BE2C (cell line): ENCODE data around the gene MPC2.

Experiments
- DNase-seq: peaks from one replicate; pipeline ENCODE4 v3.0.0-alpha.2; 2020
- H3K27me3 ChIP-seq: fragments of 250-450 bp; sonication (Bioruptor Pico); 2 replicates; pipeline ENCODE4 v1.5.1; 2020; ENCODE audit warnings: mild to moderate bottlenecking
- H3K36me3 ChIP-seq: fragments of 250-450 bp; sonication (Bioruptor Pico); 2 replicates; pipeline ENCODE4 v1.5.1; 2020; ENCODE audit warnings: mild to moderate bottlenecking
- H3K4me1 ChIP-seq: fragments of 250-450 bp; sonication (Bioruptor Pico); 2 replicates; pipeline ENCODE4 v1.5.1; 2020
- H3K4me3 ChIP-seq: 2 replicates; pipeline ENCODE4 v1.5.1; 2011; ENCODE audit warnings: low read depth, low read length
- H3K9me3 ChIP-seq: fragments of 250-450 bp; sonication (Bioruptor Pico); 2 replicates; pipeline ENCODE4 v1.5.1; 2020
- CTCF ChIP-seq: IDR thresholded peaks from 2 replicates; pipeline ENCODE4 v1.5.1; 2012; ENCODE audit warnings: mild to moderate bottlenecking, low read depth, low read length

MPC2 gene

GRCh38 chr1:167973832-167974231 lies 37.0 kb upstream of the MPC2 start:
- no peaks in the 10 kb centered on the region for H3K9me3 ChIP-seq
- no peaks in the 10 kb centered on the region for H3K27me3 ChIP-seq
- no peak for TF ChIP-seq CTCF
- peaks cover 12% of the 10 kb centered on the region for H3K36me3 ChIP-seq
- H3K4me1 ChIP-seq: no peaks in the 10 kb centered on the region; the same call in 1 of the 2 replicates
- H3K4me3 ChIP-seq: no peak overlapping the region
- no peak for DNase-seq

DNA sequence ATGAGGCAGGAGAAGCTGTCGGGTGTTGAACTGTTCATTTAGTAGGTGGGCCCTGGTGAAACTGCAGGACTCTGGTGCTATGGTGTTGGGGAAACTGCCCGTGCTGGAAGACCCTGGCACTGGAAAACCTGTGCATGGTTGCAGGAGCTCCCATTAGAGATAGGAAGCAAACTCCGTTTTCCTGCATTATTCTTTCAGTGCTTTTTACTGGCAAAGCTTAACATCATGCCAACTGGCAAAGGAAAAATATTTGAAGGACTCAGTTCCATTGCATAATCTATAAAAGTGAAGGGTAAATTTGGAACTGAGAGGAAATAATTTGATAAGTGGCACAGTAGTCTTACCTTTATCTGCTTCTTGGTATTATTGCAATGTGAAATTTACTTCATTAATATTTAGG lies 31.7 kb upstream of the MPC2 start:
- Histone ChIP-seq H3K4me1 (no peaks in the 10 kb centered on the region; the same call in 1 of the 2 replicates), H3K36me3 (0 out of 2 replicates have a peak, but pooled peaks cover 3% of the 10 kb centered on the region), H3K9me3 (no peaks in the 10 kb centered on the region), H3K4me3 (no peak overlapping the region), H3K27me3 (no peaks in the 10 kb centered on the region; the same call in 1 of the 2 replicates)
- no peak for DNase-seq
- no peak for TF ChIP-seq CTCF

DNA sequence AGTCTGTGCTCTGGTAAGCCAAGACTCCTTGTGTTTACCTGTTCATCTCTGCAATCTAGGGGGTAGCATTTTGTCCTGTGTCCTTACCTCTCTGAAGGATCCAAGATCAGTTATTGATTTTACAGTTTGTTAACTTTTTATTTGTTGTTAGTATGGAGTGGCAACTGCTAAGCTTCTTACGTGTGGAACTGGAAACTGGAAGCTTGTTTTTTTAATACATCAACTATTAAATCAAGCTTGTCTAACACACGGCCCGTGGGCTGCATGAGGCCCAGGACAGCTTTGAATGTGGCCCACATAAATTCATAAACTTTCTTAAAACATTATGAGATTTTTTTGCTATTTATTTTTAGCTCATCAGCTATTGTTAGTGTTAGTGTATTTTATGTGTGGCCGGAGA lies 29.2 kb upstream of the MPC2 start:
- Histone ChIP-seq H3K36me3 (0 out of 2 replicates have a peak, but pooled peaks cover 3% of the 10 kb centered on the region), H3K4me1 (no peaks in the 10 kb centered on the region), H3K27me3 (no peaks in the 10 kb centered on the region; the same call in 1 of the 2 replicates), H3K9me3 (no peaks in the 10 kb centered on the region), H3K4me3 (no peak overlapping the region)
- DNase-seq: no peak
- no peak for TF ChIP-seq CTCF

DNA sequence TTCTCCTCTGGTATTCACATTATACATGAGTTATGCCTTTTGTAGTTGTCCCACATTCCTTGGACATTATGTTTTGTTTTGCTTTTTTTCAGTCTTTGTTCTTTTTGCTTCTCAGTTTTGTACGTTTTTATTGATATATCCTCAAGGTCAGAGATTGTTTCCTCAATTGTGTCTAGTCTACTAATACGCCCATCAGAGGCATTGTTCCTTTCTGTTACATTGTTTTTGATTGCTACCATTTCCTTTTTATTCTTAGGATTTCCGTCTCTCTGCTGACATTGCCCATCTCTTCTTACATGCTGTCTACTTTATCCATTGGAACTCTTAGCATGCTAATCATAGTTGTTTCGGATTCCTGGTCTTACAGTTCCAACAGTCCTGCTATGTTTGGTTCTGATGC lies 27.8 kb upstream of the MPC2 start:
- no peak for TF ChIP-seq CTCF
- Histone ChIP-seq H3K4me1 (no peaks in the 10 kb centered on the region; the same call in 1 of the 2 replicates), H3K4me3 (no peak overlapping the region), H3K36me3 (0 out of 2 replicates have a peak, but pooled peaks cover 3% of the 10 kb centered on the region), H3K9me3 (no peaks in the 10 kb centered on the region), H3K27me3 (no peaks in the 10 kb centered on the region; the same call in 1 of the 2 replicates)
- DNase-seq: no peak

- no peaks in the 10 kb centered on the region; the same call in 1 of the 2 replicates for H3K4me1 ChIP-seq
- H3K36me3 ChIP-seq: peaks cover 6% of the 10 kb centered on the region; the same call in 1 of the 2 replicates
- no peaks in the 10 kb centered on the region for H3K27me3 ChIP-seq
- H3K9me3 ChIP-seq: no peaks in the 10 kb centered on the region
- DNase-seq: no peak
- TF ChIP-seq CTCF: no peak
- H3K4me3 ChIP-seq: no peak overlapping the region
These were observed 20.8 kb upstream of the MPC2 start for GRCh38 chr1:167957710-167958109.

DNA sequence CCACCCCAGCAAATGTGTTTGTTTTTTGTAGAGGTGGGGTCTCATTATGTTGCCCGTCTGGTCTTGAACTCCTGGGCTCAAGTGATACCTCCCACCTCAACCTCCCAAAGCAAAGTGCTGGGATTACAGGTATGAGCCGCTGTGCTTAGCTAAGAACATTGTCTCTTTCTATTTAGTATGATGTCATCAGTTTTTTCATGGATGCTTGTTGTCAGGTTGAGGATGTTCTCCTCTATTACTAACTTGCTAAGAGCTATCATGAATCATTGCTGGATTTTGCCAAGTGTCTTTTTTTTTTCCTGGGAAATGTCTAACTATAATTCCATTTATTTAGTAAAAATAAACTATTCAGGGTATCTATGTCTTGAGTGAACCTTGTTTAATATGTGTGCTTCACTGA lies 19.0 kb upstream of the MPC2 start:
- no peaks in the 10 kb centered on the region for H3K9me3 ChIP-seq
- no peaks in the 10 kb centered on the region for H3K27me3 ChIP-seq
- no peak overlapping the region for H3K4me3 ChIP-seq
- no peak for DNase-seq
- H3K4me1 ChIP-seq: no peaks in the 10 kb centered on the region; the same call in 1 of the 2 replicates
- no peak for TF ChIP-seq CTCF
- peaks cover 9% of the 10 kb centered on the region for H3K36me3 ChIP-seq
